ENCODE data around the gene PEPD.

PEPD gene

DNA sequence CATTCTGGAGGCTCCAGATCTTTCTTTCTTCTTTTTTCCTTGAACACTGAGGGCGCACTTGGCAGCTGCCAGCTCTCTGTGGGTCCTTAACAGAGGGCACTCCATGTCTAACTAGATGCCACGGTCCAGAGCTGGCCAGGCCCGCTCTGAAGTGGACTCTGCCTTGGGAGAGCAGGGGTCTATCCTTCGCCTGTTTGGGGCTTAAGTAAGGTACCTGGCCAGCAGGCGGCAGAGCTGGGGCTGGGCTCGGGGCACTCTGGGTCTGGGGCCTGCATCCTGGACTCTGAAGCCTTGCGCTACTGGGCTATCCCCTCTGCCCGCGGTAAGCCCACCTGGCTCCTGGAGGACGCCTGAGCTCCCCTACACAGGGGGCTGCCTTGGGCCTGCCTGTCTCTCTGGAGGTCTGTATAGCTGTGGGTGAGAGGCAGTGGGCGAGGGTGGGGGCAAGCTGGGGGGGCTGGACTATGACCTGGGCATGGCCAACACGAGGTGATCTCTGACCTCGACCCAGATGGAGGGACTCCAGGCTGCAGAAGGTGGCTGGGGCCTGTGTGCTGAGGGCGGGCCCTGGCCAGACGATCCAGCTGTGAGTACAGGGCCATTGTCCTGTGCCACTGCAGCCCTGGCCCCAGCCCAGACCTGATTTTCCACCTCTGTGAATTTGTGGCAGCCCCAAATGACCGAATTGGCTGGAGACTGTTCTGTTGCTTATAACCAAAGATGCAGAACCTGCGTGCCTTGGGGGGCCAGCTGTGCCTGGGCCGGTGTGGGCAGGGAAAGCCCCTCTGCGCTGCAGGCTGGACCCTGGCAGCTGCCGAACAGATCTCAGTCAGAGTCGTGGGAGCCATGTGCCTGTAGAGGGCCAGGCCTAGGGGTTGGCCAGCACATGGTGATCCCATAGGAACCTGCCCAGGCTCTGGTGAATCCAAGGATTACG is 121.6 kb downstream of the PEPD start:
- no peak overlapping the region for H3K27ac ChIP-seq (ENCODE audit: low read length)
- H3K36me3 ChIP-seq (ENCODE audit: control insufficient read depth in 1 of 2, insufficient read depth in 2 of 2, low read length in 2 of 2) = peaks cover 0 to 6% of the 10 kb centered on the region in 2 donors
- H3K4me1 ChIP-seq (ENCODE audit: control insufficient read depth in 1 of 2, insufficient read depth in 2 of 2, low read length in 2 of 2) = peaks cover 0 to 18% of the 10 kb centered on the region in 2 donors
- H3K9me3 ChIP-seq (ENCODE audit: control insufficient read depth in 1 of 2, low read length in 2 of 2) = no peaks in the 10 kb centered on the region
- no peak overlapping the region for H3K4me3 ChIP-seq (ENCODE audit: low read depth in 1 of 2, low read length in 2 of 2)
- H3K27me3 ChIP-seq (ENCODE audit: low read depth, low read length) = no peaks in the 10 kb centered on the region

- Histone ChIP-seq H3K36me3 (ENCODE audit: control insufficient read depth in 1 of 2, insufficient read depth in 2 of 2, low read length in 2 of 2) (peaks cover 0 to 6% of the 10 kb centered on the region in 2 donors), H3K9me3 (ENCODE audit: control insufficient read depth in 1 of 2, low read length in 2 of 2) (no peaks in the 10 kb centered on the region), H3K27ac (ENCODE audit: low read length) (no peak overlapping the region), H3K4me3 (ENCODE audit: low read depth in 1 of 2, low read length in 2 of 2) (no peak overlapping the region), H3K27me3 (ENCODE audit: low read depth, low read length) (no peaks in the 10 kb centered on the region), H3K4me1 (ENCODE audit: control insufficient read depth in 1 of 2, insufficient read depth in 2 of 2, low read length in 2 of 2) (peaks cover 0 to 20% of the 10 kb centered on the region in 2 donors)
Measured at GRCh38 chr19:33399081-33399744, 122.4 kb downstream of the PEPD start.

- Histone ChIP-seq H3K4me3 (ENCODE audit: low read depth in 1 of 2, low read length in 2 of 2) (no peak overlapping the region), H3K27ac (ENCODE audit: low read length) (no peak overlapping the region), H3K4me1 (ENCODE audit: control insufficient read depth in 1 of 2, insufficient read depth in 2 of 2, low read length in 2 of 2) (peaks cover 0 to 26% of the 10 kb centered on the region in 2 donors), H3K36me3 (ENCODE audit: control insufficient read depth in 1 of 2, insufficient read depth in 2 of 2, low read length in 2 of 2) (peaks cover 0 to 6% of the 10 kb centered on the region in 2 donors), H3K27me3 (ENCODE audit: low read depth, low read length) (no peaks in the 10 kb centered on the region), H3K9me3 (ENCODE audit: control insufficient read depth in 1 of 2, low read length in 2 of 2) (no peaks in the 10 kb centered on the region)
Measured at GRCh38 chr19:33398361-33399060, 123.1 kb downstream of the PEPD start.

GRCh38 chr19:33397536-33398360 is 123.8 kb downstream of the PEPD start:
- no peak overlapping the region for H3K27ac ChIP-seq (ENCODE audit: low read length)

DNA sequence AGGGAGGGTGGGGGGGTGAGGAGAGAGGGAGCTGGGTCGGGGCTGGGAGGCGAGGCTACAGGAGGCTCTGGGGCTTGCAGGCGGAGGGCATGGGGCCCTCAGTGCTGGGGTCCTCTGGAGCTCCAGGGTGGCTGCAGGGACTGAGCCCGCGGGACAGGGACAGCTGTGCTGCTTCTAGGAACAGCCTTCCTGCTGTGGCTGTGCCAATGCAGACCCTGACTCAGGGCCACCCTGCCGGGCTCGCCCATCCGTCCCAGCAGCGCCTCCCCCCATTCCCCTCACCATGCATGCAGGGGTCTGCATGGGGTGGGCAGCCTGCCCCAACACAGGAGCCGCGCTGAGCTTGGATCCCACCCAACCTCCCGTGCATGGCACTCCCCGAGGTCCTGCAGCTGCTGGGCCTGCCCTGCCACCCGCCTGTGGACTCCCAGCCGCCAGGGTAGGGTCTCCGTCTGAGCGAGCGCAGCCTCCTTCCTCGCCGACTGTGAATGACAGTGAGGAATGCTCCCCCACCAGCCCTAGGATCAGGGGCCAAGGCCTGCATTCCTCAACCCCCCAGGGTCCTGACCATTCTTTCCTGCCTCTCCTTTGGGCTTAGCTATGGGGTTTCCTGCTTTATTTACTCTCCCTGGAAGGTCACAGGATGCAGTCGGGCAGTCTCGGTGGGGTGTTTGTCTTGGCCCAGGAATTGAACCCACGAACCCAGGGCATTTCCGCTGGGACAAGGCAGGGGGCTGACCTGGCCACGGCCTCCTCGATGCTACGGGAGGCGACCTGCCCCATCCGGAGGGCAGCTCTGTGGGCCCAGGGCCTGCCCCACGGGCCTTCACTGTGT is 124.7 kb downstream of the PEPD start:
- Histone ChIP-seq H3K27ac (ENCODE audit: low read length) (no peak overlapping the region), H3K4me3 (ENCODE audit: low read depth in 1 of 2, low read length in 2 of 2) (no peak overlapping the region), H3K9me3 (ENCODE audit: control insufficient read depth in 1 of 2, low read length in 2 of 2) (no peaks in the 10 kb centered on the region), H3K4me1 (ENCODE audit: control insufficient read depth in 1 of 2, insufficient read depth in 2 of 2, low read length in 2 of 2) (peaks cover 2 to 39% of the 10 kb centered on the region in 2 donors), H3K27me3 (ENCODE audit: low read depth, low read length) (no peaks in the 10 kb centered on the region), H3K36me3 (ENCODE audit: control insufficient read depth in 1 of 2, insufficient read depth in 2 of 2, low read length in 2 of 2) (peaks cover 0 to 6% of the 10 kb centered on the region in 2 donors)

More at GRCh38 chr19:33397536-33398360, 123.8 kb downstream of the PEPD start:
- Histone ChIP-seq H3K4me1 (ENCODE audit: control insufficient read depth in 1 of 2, insufficient read depth in 2 of 2, low read length in 2 of 2) (peaks cover 0 to 30% of the 10 kb centered on the region in 2 donors), H3K9me3 (ENCODE audit: control insufficient read depth in 1 of 2, low read length in 2 of 2) (no peaks in the 10 kb centered on the region), H3K36me3 (ENCODE audit: control insufficient read depth in 1 of 2, insufficient read depth in 2 of 2, low read length in 2 of 2) (peaks cover 0 to 6% of the 10 kb centered on the region in 2 donors), H3K27me3 (ENCODE audit: low read depth, low read length) (no peaks in the 10 kb centered on the region), H3K4me3 (ENCODE audit: low read depth in 1 of 2, low read length in 2 of 2) (no peak overlapping the region)

DNA sequence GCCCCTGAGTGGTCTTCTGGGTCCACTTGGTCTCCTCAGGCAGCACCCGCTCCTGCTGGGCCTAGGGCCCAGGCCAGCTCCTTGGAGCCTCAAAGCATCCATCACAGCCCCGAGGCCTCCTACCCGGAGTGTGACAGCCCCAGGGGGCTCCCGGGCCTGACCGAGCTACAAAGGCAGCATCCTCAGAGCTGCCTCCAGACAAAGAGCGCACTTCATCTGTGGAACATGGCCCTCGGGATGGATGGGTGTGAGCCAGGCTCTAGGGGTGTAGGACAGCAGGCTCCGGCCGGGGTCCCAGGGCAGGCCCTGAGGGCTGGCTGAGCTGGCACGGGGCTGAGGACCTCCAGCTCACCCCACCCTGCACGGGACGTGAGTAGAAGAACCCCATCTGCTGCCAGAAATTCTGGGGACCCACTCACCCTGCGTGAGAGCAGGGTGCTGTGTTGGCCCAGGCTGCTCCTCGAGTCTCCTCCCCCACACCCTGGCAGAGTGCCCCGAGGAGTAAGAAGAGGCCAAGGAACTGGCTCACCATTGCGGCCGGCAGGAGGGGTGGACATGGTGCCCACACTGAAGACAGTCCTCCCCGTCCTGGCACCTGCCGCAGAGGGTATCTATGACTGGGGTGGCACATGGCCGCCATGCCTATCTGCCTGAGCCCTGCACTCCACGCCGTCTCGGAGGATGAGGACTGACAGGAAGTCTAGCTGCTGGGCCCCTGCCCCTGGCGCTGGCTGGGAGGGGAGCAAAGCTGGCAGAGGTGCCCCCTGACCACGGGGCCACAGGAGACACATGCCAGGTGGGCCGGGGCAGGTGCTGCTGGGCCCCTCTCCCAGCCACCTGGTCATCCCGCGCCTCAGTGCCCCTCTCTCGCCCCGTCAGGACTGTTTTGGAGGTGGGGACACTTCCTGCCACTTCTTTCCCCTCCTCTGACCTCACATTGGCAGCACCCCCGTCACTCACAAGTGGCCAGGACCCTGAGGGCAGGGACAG is 125.7 kb downstream of the PEPD start:
- no peaks in the 10 kb centered on the region for H3K36me3 ChIP-seq (ENCODE audit: control insufficient read depth in 1 of 2, insufficient read depth in 2 of 2, low read length in 2 of 2)
- H3K27me3 ChIP-seq (ENCODE audit: low read depth, low read length) = no peaks in the 10 kb centered on the region
- H3K4me1 ChIP-seq (ENCODE audit: control insufficient read depth in 1 of 2, insufficient read depth in 2 of 2, low read length in 2 of 2) = peaks cover 6 to 47% of the 10 kb centered on the region in 2 donors
- no peaks in the 10 kb centered on the region for H3K9me3 ChIP-seq (ENCODE audit: control insufficient read depth in 1 of 2, low read length in 2 of 2)
- no peak overlapping the region for H3K4me3 ChIP-seq (ENCODE audit: low read depth in 1 of 2, low read length in 2 of 2)
- H3K27ac ChIP-seq (ENCODE audit: low read length) = no peak overlapping the region

GRCh38 chr19:33394723-33395560 is 126.6 kb downstream of the PEPD start:
- Histone ChIP-seq H3K27me3 (ENCODE audit: low read depth, low read length) (no peaks in the 10 kb centered on the region), H3K36me3 (ENCODE audit: control insufficient read depth in 1 of 2, insufficient read depth in 2 of 2, low read length in 2 of 2) (no peaks in the 10 kb centered on the region), H3K4me1 (ENCODE audit: control insufficient read depth in 1 of 2, insufficient read depth in 2 of 2, low read length in 2 of 2) (peaks cover 6 to 56% of the 10 kb centered on the region in 2 donors), H3K9me3 (ENCODE audit: control insufficient read depth in 1 of 2, low read length in 2 of 2) (no peaks in the 10 kb centered on the region), H3K27ac (ENCODE audit: low read length) (no peak overlapping the region), H3K4me3 (ENCODE audit: low read depth in 1 of 2, low read length in 2 of 2) (no peak overlapping the region)

DNA sequence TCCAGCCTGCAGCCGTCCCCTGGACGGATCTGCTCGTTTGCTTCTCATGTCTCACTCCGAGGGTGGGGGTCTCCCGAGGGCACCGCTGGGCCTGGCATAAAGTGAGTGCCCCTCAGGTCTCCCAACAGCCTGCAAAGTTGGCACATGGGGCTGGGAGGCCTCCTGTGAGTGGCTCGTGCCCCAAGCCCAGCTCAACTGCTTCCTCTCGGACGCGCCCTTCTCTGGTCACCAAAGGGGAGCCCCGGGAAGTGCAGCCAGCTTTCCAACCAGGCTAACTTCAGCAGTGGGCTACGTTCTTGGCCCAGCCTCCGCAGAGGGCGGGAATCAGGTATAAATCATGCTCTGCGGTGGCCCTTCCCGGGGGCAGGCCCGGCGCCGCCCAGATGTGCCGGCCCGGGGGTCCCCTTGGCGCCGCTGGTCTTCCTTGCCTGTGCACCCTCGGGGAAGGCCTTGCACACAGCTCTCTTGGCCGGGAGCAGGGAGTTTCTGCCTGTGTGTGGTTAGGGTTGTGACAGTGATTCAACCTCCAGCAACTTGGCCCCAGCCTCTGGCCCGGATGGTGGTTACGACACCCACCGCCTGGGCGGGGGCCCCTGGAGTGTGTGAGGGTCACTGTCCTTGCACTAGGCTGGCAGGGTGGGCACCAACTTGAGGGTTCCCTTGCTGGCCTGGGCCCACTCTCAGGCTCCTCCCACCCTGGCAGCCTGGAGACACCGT is 127.4 kb downstream of the PEPD start:
- Histone ChIP-seq H3K27me3 (ENCODE audit: low read depth, low read length) (no peaks in the 10 kb centered on the region), H3K4me3 (ENCODE audit: low read depth in 1 of 2, low read length in 2 of 2) (no peak overlapping the region), H3K27ac (ENCODE audit: low read length) (no peak overlapping the region), H3K9me3 (ENCODE audit: control insufficient read depth in 1 of 2, low read length in 2 of 2) (no peaks in the 10 kb centered on the region), H3K36me3 (ENCODE audit: control insufficient read depth in 1 of 2, insufficient read depth in 2 of 2, low read length in 2 of 2) (no peaks in the 10 kb centered on the region), H3K4me1 (ENCODE audit: control insufficient read depth in 1 of 2, insufficient read depth in 2 of 2, low read length in 2 of 2) (peaks cover 6 to 64% of the 10 kb centered on the region in 2 donors)
